Spinal cord (tissue), 10 donors: Measurements from ENCODE around the gene TGFBR3. TPM values are rescaled to one million over a fixed set of nuclear protein-coding genes. Genes with fewer than 3 reads are reported as not detected.

Experiments
- DNase-seq, 6 donors: peaks; one replicate each; pipeline versions ENCODE4 v3.0.0 to v3.0.0-alpha.2; 2013 to 2015; ENCODE audit warnings: low spot score in 6 of 6, low read depth in 4 of 6
- H3K27ac ChIP-seq: one replicate; pipeline ENCODE4 v1.5.1; 2013; ENCODE audit warnings: low read depth, low read length, control low read depth
- H3K27me3 ChIP-seq: one replicate; pipeline ENCODE4 v1.6.1; 2013; ENCODE audit warnings: low read length; ENCODE audit not compliant: control insufficient read depth, insufficient read depth
- H3K36me3 ChIP-seq: one replicate; pipeline ENCODE4 v1.6.1; 2013; ENCODE audit warnings: low read length; ENCODE audit not compliant: control insufficient read depth, insufficient read depth
- H3K4me1 ChIP-seq: one replicate; pipeline ENCODE4 v1.6.1; 2013; ENCODE audit warnings: low read length; ENCODE audit not compliant: control insufficient read depth, insufficient read depth
- H3K4me3 ChIP-seq: one replicate; pipeline ENCODE4 v1.5.1; 2013; ENCODE audit warnings: low read depth, low read length, control low read depth
- H3K9me3 ChIP-seq: one replicate; pipeline ENCODE4 v1.6.1; 2013; ENCODE audit warnings: low read length; ENCODE audit not compliant: control insufficient read depth, insufficient read depth
- WGBS: methylation state at CpG from one replicate; pipeline ENCODE4 v1.1.5; 2013; ENCODE audit warnings: missing lambda C conversion rate; ENCODE audit not compliant: insufficient coverage; 5-methylcytosine and 5-hydroxymethylcytosine counted together
- polyA plus RNA-seq, 2 donors: library from polyadenylated mRNA; unstranded; fragments of 120-200 nt; gene quantifications; one replicate each; pipeline ENCODE4 v1.2.1, GENCODE V29; 2013; ENCODE audit not compliant: insufficient read length in 2 of 2
- total RNA-seq, 2 donors: library from RNA; depleted of rRNA in 1 of 2; stranded (reverse); fragments of 120-200 nt in 1 of 2; fragments of >200 nt in 1 of 2; gene quantifications; one replicate each; pipeline versions ENCODE4 v1.2.3 to v1.2.4, GENCODE V29; 2013 to 2014
- donor health status: healthy.

TGFBR3 gene
- total and polyA plus RNA-seq, 4 donors = 8.0 to 99.8 (median 30.0) TPM

- WGBS = 95% methylated on average over 4 of the region's 4 CpGs
- Histone ChIP-seq H3K36me3 (no peaks in the 10 kb centered on the region), H3K27ac (peak overlapping the region; percentile 74), H3K4me3 (no peak overlapping the region), H3K4me1 (peaks cover 9% of the 10 kb centered on the region), H3K27me3 (no peaks in the 10 kb centered on the region), H3K9me3 (no peaks in the 10 kb centered on the region)
- no peak for DNase-seq
These were observed 148.3 kb downstream of the TGFBR3 start for GRCh38 chr1:91737650-91738049.

GRCh38 chr1:91736715-91737615 is 149.0 kb downstream of the TGFBR3 start:
- peak in 1 of 6 donors; percentile 47 for DNase-seq
- Histone ChIP-seq H3K27ac (peak overlapping the region; percentile 74), H3K9me3 (no peaks in the 10 kb centered on the region), H3K4me3 (no peak overlapping the region), H3K27me3 (no peaks in the 10 kb centered on the region), H3K36me3 (no peaks in the 10 kb centered on the region), H3K4me1 (peaks cover 15% of the 10 kb centered on the region)
- 47% methylated on average over 4 of the region's 13 CpGs for WGBS

- H3K4me3 ChIP-seq = no peak overlapping the region
- H3K4me1 ChIP-seq = peaks cover 19% of the 10 kb centered on the region
- peak overlapping the region; percentile 74 for H3K27ac ChIP-seq
- no peak for DNase-seq
- no peaks in the 10 kb centered on the region for H3K27me3 ChIP-seq
- 87% methylated on average over 7 of the region's 8 CpGs for WGBS
- H3K9me3 ChIP-seq = no peaks in the 10 kb centered on the region
- no peaks in the 10 kb centered on the region for H3K36me3 ChIP-seq
These were observed 149.7 kb downstream of the TGFBR3 start for GRCh38 chr1:91736146-91736714.

GRCh38 chr1:91735266-91735845 is 150.6 kb downstream of the TGFBR3 start:
- peaks cover 25% of the 10 kb centered on the region for H3K4me1 ChIP-seq

GRCh38 chr1:91734761-91735160 is 151.2 kb downstream of the TGFBR3 start:
- Histone ChIP-seq H3K27ac (no peak overlapping the region), H3K4me1 (peaks cover 25% of the 10 kb centered on the region), H3K9me3 (no peaks in the 10 kb centered on the region), H3K27me3 (no peaks in the 10 kb centered on the region), H3K4me3 (no peak overlapping the region), H3K36me3 (no peaks in the 10 kb centered on the region)
- 98% methylated on average over 6 of the region's 8 CpGs for WGBS
- DNase-seq = no peak

More at GRCh38 chr1:91735266-91735845, 150.6 kb downstream of the TGFBR3 start:
- H3K27ac ChIP-seq = no peak overlapping the region
- no peaks in the 10 kb centered on the region for H3K36me3 ChIP-seq
- no peaks in the 10 kb centered on the region for H3K27me3 ChIP-seq
- 88% methylated on average over 2 of the region's 4 CpGs for WGBS
- no peak overlapping the region for H3K4me3 ChIP-seq
- DNase-seq = no peak
- H3K9me3 ChIP-seq = no peaks in the 10 kb centered on the region

- no peak for DNase-seq
- Histone ChIP-seq H3K27ac (no peak overlapping the region), H3K27me3 (no peaks in the 10 kb centered on the region), H3K4me3 (no peak overlapping the region), H3K36me3 (no peaks in the 10 kb centered on the region), H3K4me1 (peaks cover 25% of the 10 kb centered on the region), H3K9me3 (no peaks in the 10 kb centered on the region)
- no CpG with 5 or more reads among the region's 8 CpGs for WGBS
These were observed 152.7 kb downstream of the TGFBR3 start for GRCh38 chr1:91733108-91733710.

- peak in 1 of 6 donors; percentile 27 for DNase-seq
- Histone ChIP-seq H3K4me3 (no peak overlapping the region), H3K36me3 (no peaks in the 10 kb centered on the region), H3K27ac (peak overlapping the region; percentile 50), H3K9me3 (no peaks in the 10 kb centered on the region), H3K27me3 (no peaks in the 10 kb centered on the region), H3K4me1 (peaks cover 25% of the 10 kb centered on the region)
- 48% methylated on average over 6 of the region's 15 CpGs for WGBS
These were observed 153.5 kb downstream of the TGFBR3 start for GRCh38 chr1:91732291-91733107.

- Histone ChIP-seq H3K4me1 (peaks cover 19% of the 10 kb centered on the region), H3K36me3 (no peaks in the 10 kb centered on the region), H3K27me3 (no peaks in the 10 kb centered on the region), H3K9me3 (no peaks in the 10 kb centered on the region), H3K4me3 (no peak overlapping the region), H3K27ac (peak overlapping the region; percentile 50)
- DNase-seq = peak in 1 of 6 donors; percentile 54
- WGBS = 47% methylated on average over 2 of the region's 4 CpGs
These were observed 154.1 kb downstream of the TGFBR3 start for GRCh38 chr1:91731815-91732214.
